OCI-LY7 (cell line): ENCODE results near the gene GCAT. TPM values are rescaled to one million over a fixed set of nuclear protein-coding genes. Genes with fewer than 3 reads are reported as not detected.

Source experiments
- BruUV-seq: library from RNA; stranded (reverse); fragments of 400-500 nt; replicated peaks from 2 replicates; lab custom pipeline; 2021; lab: Mats Ljungman, UMichigan
- CTCF ChIA-PET: fragments of 300-600 bp; sonication (Branson Sonifier 250); formaldehyde crosslinking; loops from one replicate; lab custom pipeline; 2022; ENCODE audit warnings: antibody characterized with exemption; ENCODE audit not compliant: unreplicated experiment; lab: Charles Lee
- POLR2A ChIA-PET: fragments of 300-600 bp; sonication (Branson Sonifier 250); formaldehyde crosslinking; loops from one replicate; lab custom pipeline; 2022; ENCODE audit warnings: antibody characterized with exemption; lab: Charles Lee
- DNase-seq: peaks from one replicate; pipeline ENCODE4 v3.0.0-alpha.2; 2015; ENCODE audit warnings: low spot score
- H2AFZ ChIP-seq: fragments of 200-600 bp; sonication (generic), shearing (Covaris generic); 2 replicates; pipeline ENCODE4 v1.6.1; 2014; ENCODE audit warnings: mild to moderate bottlenecking, antibody characterized with exemption, low read length, moderate library complexity
- H3K27ac ChIP-seq: fragments of 200-600 bp; sonication (generic); 2 replicates; pipeline ENCODE4 v1.5.1; 2014; ENCODE audit warnings: mixed run types, low read depth, mild to moderate bottlenecking, moderate library complexity, low read length, inconsistent platforms; ENCODE audit not compliant: poor library complexity, severe bottlenecking
- H3K36me3 ChIP-seq: fragments of 200-600 bp; sonication (generic); 2 replicates; pipeline ENCODE4 v1.6.1; 2014; ENCODE audit warnings: mild to moderate bottlenecking, antibody characterized with exemption, low read length, moderate library complexity, mixed read lengths; ENCODE audit not compliant: insufficient read depth
- H3K4me1 ChIP-seq: fragments of 200-600 bp; sonication (generic); 2 replicates; pipeline ENCODE4 v1.5.1; 2014; ENCODE audit warnings: mild to moderate bottlenecking, low read length; ENCODE audit not compliant: insufficient read depth, poor library complexity, severe bottlenecking
- H3K4me2 ChIP-seq: fragments of 200-600 bp; sonication (generic); 2 replicates; pipeline ENCODE4 v1.6.1; 2014; ENCODE audit warnings: mild to moderate bottlenecking, low read length
- H3K4me3 ChIP-seq: fragments of 200-600 bp; sonication (generic); 2 replicates; pipeline ENCODE4 v1.5.1; 2014; ENCODE audit warnings: mild to moderate bottlenecking, low read depth, low read length; ENCODE audit not compliant: poor library complexity, severe bottlenecking
- H3K79me2 ChIP-seq: fragments of 200-600 bp; sonication (generic); 2 replicates; pipeline ENCODE4 v1.6.1; 2016; ENCODE audit warnings: low read depth, mild to moderate bottlenecking, low read length, moderate library complexity, mixed read lengths; ENCODE audit not compliant: insufficient read depth
- H3K9me2 ChIP-seq: fragments of 200-600 bp; sonication (generic); 2 replicates; pipeline ENCODE4 v1.6.1; 2016; ENCODE audit warnings: mild to moderate bottlenecking, low read length, mixed read lengths; ENCODE audit not compliant: insufficient read depth
- H3K9me3 ChIP-seq: fragments of 200-600 bp; sonication (generic); 2 replicates; pipeline ENCODE4 v1.6.1; 2014; ENCODE audit warnings: mild to moderate bottlenecking, mixed run types, low read length, mixed read lengths
- H4K20me1 ChIP-seq: fragments of 200-600 bp; sonication (generic); 2 replicates; pipeline ENCODE4 v1.6.1; 2014; ENCODE audit warnings: mild to moderate bottlenecking, antibody characterized with exemption, low read length, moderate library complexity, mixed read lengths; ENCODE audit not compliant: insufficient read depth
- EZH2phosphoT487 ChIP-seq: fragments of 200-600 bp; sonication (generic); IDR thresholded peaks from 2 replicates; pipeline ENCODE4 v1.6.1; 2018; ENCODE audit warnings: low read depth, borderline replicate concordance, mild to moderate bottlenecking, mixed run types, antibody characterized with exemption, low read length, moderate library complexity, mixed read lengths
- intact Hi-C: fragments of 100-400 bp; cut with micrococcal nuclease; formaldehyde crosslinking; loops from one replicate; pipeline ENCODE4 v1.10.0; 2022; ENCODE audit not compliant: unreplicated experiment
- total RNA-seq, 2 experiments: library from RNA; depleted of rRNA in 1 of 2; stranded (reverse); fragments of >200 nt in 1 of 2; shearing (Covaris generic) in 1 of 2; gene quantifications; 2 replicates each; pipeline ENCODE4 v1.2.3, GENCODE V29; 2014 to 2022
- TF ChIP-seq, protein P1 (sequence below): fragments of 200-600 bp; sonication (generic); conservative IDR thresholded peaks from 2 replicates; pipeline ENCODE4 v1.5.1; 2014; ENCODE audit warnings: mild to moderate bottlenecking, antibody characterized with exemption, low read length, moderate library complexity, mixed read lengths

GCAT gene
- total RNA-seq, 2 experiments from 2014 or later, result 14.6 to 17.3 TPM

DNA sequence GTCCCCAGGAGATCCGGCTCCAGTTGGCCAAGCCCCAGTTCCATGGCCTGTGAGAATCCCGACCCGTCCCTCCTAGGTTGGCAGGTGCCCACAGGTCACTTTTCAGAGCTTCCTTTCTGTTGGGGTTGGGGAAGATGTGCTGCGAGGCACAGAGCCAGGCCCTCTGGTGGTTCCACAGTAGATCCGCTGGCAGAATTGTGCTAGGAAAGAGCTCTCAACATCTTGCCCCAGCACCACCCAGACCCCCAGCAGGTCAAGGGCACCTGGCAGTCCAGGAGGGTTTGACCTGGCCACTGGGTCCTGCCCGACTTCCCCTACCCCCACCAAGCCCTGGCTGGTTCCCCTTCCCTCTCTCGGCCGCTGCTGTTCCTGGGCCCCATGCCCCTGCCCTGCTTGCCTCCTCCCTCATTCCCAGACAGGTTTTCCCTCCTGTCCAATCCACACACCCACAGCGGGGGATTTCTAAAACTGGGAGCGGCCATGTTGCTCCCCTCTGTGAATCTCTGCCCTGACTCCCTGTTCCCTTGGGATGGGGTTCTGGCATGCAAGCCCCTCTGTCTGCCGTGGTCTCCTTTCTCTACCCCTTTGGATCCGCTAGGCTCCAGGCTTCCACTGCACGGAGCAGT lies 26.2 kb upstream of the GCAT start:
- intact Hi-C loops, result no loop called here
- no peaks in the 10 kb centered on the region for H3K79me2 ChIP-seq
- H3K9me3 ChIP-seq, result no peaks in the 10 kb centered on the region
- no peak for TF ChIP-seq EZH2phosphoT487
- TF ChIP-seq, protein P1, sequence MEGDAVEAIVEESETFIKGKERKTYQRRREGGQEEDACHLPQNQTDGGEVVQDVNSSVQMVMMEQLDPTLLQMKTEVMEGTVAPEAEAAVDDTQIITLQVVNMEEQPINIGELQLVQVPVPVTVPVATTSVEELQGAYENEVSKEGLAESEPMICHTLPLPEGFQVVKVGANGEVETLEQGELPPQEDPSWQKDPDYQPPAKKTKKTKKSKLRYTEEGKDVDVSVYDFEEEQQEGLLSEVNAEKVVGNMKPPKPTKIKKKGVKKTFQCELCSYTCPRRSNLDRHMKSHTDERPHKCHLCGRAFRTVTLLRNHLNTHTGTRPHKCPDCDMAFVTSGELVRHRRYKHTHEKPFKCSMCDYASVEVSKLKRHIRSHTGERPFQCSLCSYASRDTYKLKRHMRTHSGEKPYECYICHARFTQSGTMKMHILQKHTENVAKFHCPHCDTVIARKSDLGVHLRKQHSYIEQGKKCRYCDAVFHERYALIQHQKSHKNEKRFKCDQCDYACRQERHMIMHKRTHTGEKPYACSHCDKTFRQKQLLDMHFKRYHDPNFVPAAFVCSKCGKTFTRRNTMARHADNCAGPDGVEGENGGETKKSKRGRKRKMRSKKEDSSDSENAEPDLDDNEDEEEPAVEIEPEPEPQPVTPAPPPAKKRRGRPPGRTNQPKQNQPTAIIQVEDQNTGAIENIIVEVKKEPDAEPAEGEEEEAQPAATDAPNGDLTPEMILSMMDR, result peak; percentile 43; the same call in 1 of the 2 replicates
- no peak overlapping the region for H3K27ac ChIP-seq
- H3K4me2 ChIP-seq, result no peak overlapping the region
- no peak overlapping the region for H3K4me3 ChIP-seq
- peaks cover 14% of the 10 kb centered on the region for H3K4me1 ChIP-seq
- peak; percentile 19 for DNase-seq
- H2AFZ ChIP-seq, result no peak overlapping the region
- H3K9me2 ChIP-seq, result no peaks in the 10 kb centered on the region
- no peaks in the 10 kb centered on the region for H4K20me1 ChIP-seq
- POLR2A ChIA-PET, result no interaction called here
- H3K36me3 ChIP-seq, result no peaks in the 10 kb centered on the region
- CTCF ChIA-PET, result no interaction called here
- no TSS peak for BruUV-seq

DNA sequence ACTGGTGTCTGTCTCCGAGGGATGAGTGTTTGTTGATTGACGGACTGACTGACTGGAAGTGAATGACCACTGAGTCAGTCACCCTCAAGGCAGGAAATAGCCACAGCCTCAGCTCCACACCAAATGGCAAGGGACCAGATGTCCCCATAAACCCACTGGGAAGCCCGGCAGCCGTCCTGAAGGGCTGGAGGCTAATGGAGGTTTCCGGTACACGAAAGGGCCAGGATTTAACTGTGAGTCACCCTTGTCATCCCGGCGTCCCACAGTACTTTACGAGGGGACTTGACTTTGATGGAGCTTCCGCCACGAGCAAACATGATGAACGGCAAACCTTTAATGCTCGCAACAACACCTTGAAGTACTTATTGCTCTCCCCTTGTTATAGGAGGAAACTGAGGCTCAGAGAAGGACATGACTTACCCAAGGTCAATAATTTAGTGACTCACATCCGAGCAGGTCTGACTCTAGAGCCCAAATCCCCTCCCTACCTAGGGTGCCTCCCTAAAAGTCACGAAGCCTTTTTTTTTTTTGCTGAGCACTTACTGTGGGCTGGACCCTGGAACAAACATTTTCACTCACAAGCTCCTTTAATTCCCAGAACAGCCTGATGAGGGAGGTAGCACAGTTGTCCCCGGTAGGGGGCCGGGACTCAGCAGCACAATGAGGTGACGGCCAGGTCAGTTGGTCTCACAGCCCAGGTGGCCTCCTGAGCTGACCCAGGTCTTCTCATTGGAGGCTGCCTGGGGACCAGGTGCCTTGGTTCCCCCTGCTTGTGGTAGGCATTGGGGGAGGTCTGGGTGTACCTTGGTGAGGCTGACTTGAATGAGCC lies 25.2 kb upstream of the GCAT start:
- no peak overlapping the region for H2AFZ ChIP-seq
- ChIA-PET CTCF (no interaction called here), POLR2A (interaction anchor here (0.5 kb wide), 1 partner anchor 376 kb away, joined by 3 read pairs; no protein-coding TSS in a partner anchor)
- no peaks in the 10 kb centered on the region for H4K20me1 ChIP-seq
- no peak for TF ChIP-seq EZH2phosphoT487
- TF ChIP-seq, protein P1, result 0 out of 2 replicates have a peak, but pooled peaks have one; percentile 16
- no peaks in the 10 kb centered on the region for H3K9me3 ChIP-seq
- intact Hi-C loops, result no loop called here
- H3K27ac ChIP-seq, result no peak overlapping the region
- no peaks in the 10 kb centered on the region for H3K79me2 ChIP-seq
- no TSS peak for BruUV-seq
- H3K4me3 ChIP-seq, result no peak overlapping the region
- DNase-seq, result no peak
- H3K36me3 ChIP-seq, result no peaks in the 10 kb centered on the region
- H3K4me2 ChIP-seq, result no peak overlapping the region
- H3K9me2 ChIP-seq, result no peaks in the 10 kb centered on the region
- peaks cover 8% of the 10 kb centered on the region for H3K4me1 ChIP-seq
